Liver (tissue), 9 donors: Measurements from ENCODE around the gene RCVRN. TPM values are rescaled to one million over a fixed set of nuclear protein-coding genes. Genes with fewer than 3 reads are reported as not detected.

Experiments used
- DNase-seq: peaks from one replicate; pipeline ENCODE4 v3.0.0-alpha.2; 2017; ENCODE audit warnings: low spot score
- H3K27ac ChIP-seq, 2 donors: one replicate each; pipeline ENCODE4 v1.7.0; 2013; ENCODE audit warnings: inconsistent platforms in 2 of 2, low read length in 2 of 2, control low read depth in 1 of 2, low read depth in 1 of 2, mild to moderate bottlenecking in 1 of 2
- H3K27me3 ChIP-seq, 4 donors: one replicate each; pipeline versions ENCODE4 v1.6.1 to v1.7.0; 2013; ENCODE audit warnings: low read length in 3 of 4, inconsistent platforms in 1 of 4, mild to moderate bottlenecking in 1 of 4, moderate library complexity in 1 of 4; ENCODE audit not compliant: control insufficient read depth in 4 of 4, insufficient read depth in 4 of 4
- H3K36me3 ChIP-seq, 4 donors: one replicate each; pipeline versions ENCODE4 v1.6.1 to v1.7.0; 2013; ENCODE audit warnings: low read length in 3 of 4, mild to moderate bottlenecking in 3 of 4, low read depth in 1 of 4, moderate library complexity in 1 of 4; ENCODE audit not compliant: control insufficient read depth in 4 of 4, insufficient read depth in 3 of 4
- H3K4me1 ChIP-seq, 4 donors: one replicate each; pipeline versions ENCODE4 v1.6.1 to v1.7.0; 2013; ENCODE audit warnings: low read length in 3 of 4, mild to moderate bottlenecking in 3 of 4, moderate library complexity in 1 of 4; ENCODE audit not compliant: control insufficient read depth in 4 of 4, insufficient read depth in 4 of 4
- H3K4me3 ChIP-seq, 3 donors: one replicate each; pipeline versions ENCODE4 v1.6.1 to v1.7.0; 2013; ENCODE audit warnings: low read length in 3 of 3, control low read depth in 1 of 3, low read depth in 1 of 3, mild to moderate bottlenecking in 1 of 3
- H3K9ac ChIP-seq, 2 donors: one replicate each; pipeline ENCODE4 v1.7.0; 2013; ENCODE audit warnings: low read length in 2 of 2, mild to moderate bottlenecking in 2 of 2, moderate library complexity in 2 of 2, control low read depth in 1 of 2, low read depth in 1 of 2
- H3K9me3 ChIP-seq, 4 donors: one replicate each; pipeline versions ENCODE4 v1.6.1 to v1.7.0; 2013; ENCODE audit warnings: low read length in 3 of 4; ENCODE audit not compliant: control insufficient read depth in 4 of 4
- ATF3 ChIP-seq: IDR thresholded peaks from 2 replicates; pipeline ENCODE4 v1.6.1; 2016; ENCODE audit warnings: antibody characterized with exemption
- EGR1 ChIP-seq, 2 donors: IDR thresholded peaks; 2 replicates each; pipeline ENCODE4 v1.6.1; 2016 to 2018; ENCODE audit warnings: antibody characterized with exemption in 2 of 2, low read depth in 2 of 2
- FOXA1 ChIP-seq: IDR thresholded peaks from 2 replicates; pipeline ENCODE4 v1.6.1; 2016; ENCODE audit warnings: antibody characterized with exemption
- FOXA2 ChIP-seq: IDR thresholded peaks from 2 replicates; pipeline ENCODE4 v1.6.1; 2016; ENCODE audit warnings: antibody characterized with exemption
- GABPA ChIP-seq, 2 donors: IDR thresholded peaks in 1 of 2; conservative IDR thresholded peaks in 1 of 2; 2 replicates each; pipeline ENCODE4 v1.6.1; 2016; ENCODE audit warnings: antibody characterized with exemption in 2 of 2, mild to moderate bottlenecking in 1 of 2, moderate library complexity in 1 of 2
- HNF4A ChIP-seq, 2 donors: conservative IDR thresholded peaks; 2 replicates each; pipeline ENCODE4 v1.6.1; 2016; ENCODE audit warnings: antibody characterized with exemption in 2 of 2, mild to moderate bottlenecking in 2 of 2
- HNF4G ChIP-seq: IDR thresholded peaks from 2 replicates; pipeline ENCODE4 v1.6.1; 2016; ENCODE audit warnings: antibody characterized with exemption
- JUND ChIP-seq, 2 donors: IDR thresholded peaks; 2 replicates each; pipeline ENCODE4 v1.6.1; 2016; ENCODE audit warnings: antibody characterized with exemption in 2 of 2
- MAX ChIP-seq: IDR thresholded peaks from 2 replicates; pipeline ENCODE4 v1.6.1; 2016; ENCODE audit warnings: antibody characterized with exemption
- NR2F2 ChIP-seq: IDR thresholded peaks from 2 replicates; pipeline ENCODE4 v1.6.1; 2016; ENCODE audit warnings: antibody characterized with exemption
- RAD21 ChIP-seq, 2 donors: IDR thresholded peaks; 2 replicates each; pipeline ENCODE4 v1.6.1; 2016; ENCODE audit warnings: antibody characterized with exemption in 2 of 2, mild to moderate bottlenecking in 2 of 2
- REST ChIP-seq: IDR thresholded peaks from 2 replicates; pipeline ENCODE4 v1.6.1; 2016; ENCODE audit warnings: antibody characterized with exemption, mild to moderate bottlenecking
- RXRA ChIP-seq, 2 donors: IDR thresholded peaks; 2 replicates each; pipeline ENCODE4 v1.6.1; 2017 to 2018; ENCODE audit warnings: antibody characterized with exemption in 2 of 2, mild to moderate bottlenecking in 1 of 2
- SP1 ChIP-seq: IDR thresholded peaks from 2 replicates; pipeline ENCODE4 v1.6.1; 2018; ENCODE audit warnings: antibody characterized with exemption, mild to moderate bottlenecking
- TAF1 ChIP-seq: conservative IDR thresholded peaks from 2 replicates; pipeline ENCODE4 v1.6.1; 2016; ENCODE audit warnings: antibody characterized with exemption, mild to moderate bottlenecking
- YY1 ChIP-seq: IDR thresholded peaks from 2 replicates; pipeline ENCODE4 v1.6.1; 2016; ENCODE audit warnings: antibody characterized with exemption, mild to moderate bottlenecking
- ZBTB33 ChIP-seq: IDR thresholded peaks from 2 replicates; pipeline ENCODE4 v1.6.1; 2016; ENCODE audit warnings: antibody characterized with exemption
- WGBS: extraction: QIAGEN DNeasy Blood & Tissue Kit; methylation state at CpG from one replicate; pipeline ENCODE4 v1.1.7; 2013; 5-methylcytosine and 5-hydroxymethylcytosine counted together
- polyA plus RNA-seq, 2 donors: library from polyadenylated mRNA; stranded (reverse) in 1 of 2; unstranded in 1 of 2; fragments of 200-250 nt in 1 of 2; fragments of >200 nt in 1 of 2; fragmentation: Nextera tagmentation in 1 of 2; extraction: Ambion mirVana in 1 of 2; gene quantifications; one replicate each; pipeline versions ENCODE4 v1.2.1 to v1.2.3, GENCODE V29; 2013 to 2015
- total RNA-seq, 2 donors: library from RNA; depleted of rRNA; stranded (reverse); fragments of >200 nt; gene quantifications; one replicate each; pipeline ENCODE4 v1.2.3, GENCODE V29; 2014
- TF ChIP-seq, protein P1 (sequence below): fragments of 150-350 bp; IDR thresholded peaks from 2 replicates; pipeline ENCODE4 v1.5.1; 2017; ENCODE audit warnings: improper control_type of control experiment, low read depth, low read length; ENCODE audit not compliant: missing input control
- donor health status: healthy.
- donor health status: healthy.
- donor health status: healthy.
- donor health status: healthy.
- donor health status: healthy.

RCVRN gene
- total and polyA plus RNA-seq, 4 donors, result not detected

- TF ChIP-seq NR2F2, result no peak
- no peak for TF ChIP-seq RXRA (IDR thresholded peaks at IDR 0.05)
- no peak for TF ChIP-seq FOXA2
- no peak for TF ChIP-seq YY1
- no peak for TF ChIP-seq GABPA (IDR thresholded peaks at IDR 0.05 in 1 of 2, conservative IDR thresholded peaks at IDR 0.05 in 1 of 2)
- no peak for TF ChIP-seq HNF4G
- TF ChIP-seq, protein P1, sequence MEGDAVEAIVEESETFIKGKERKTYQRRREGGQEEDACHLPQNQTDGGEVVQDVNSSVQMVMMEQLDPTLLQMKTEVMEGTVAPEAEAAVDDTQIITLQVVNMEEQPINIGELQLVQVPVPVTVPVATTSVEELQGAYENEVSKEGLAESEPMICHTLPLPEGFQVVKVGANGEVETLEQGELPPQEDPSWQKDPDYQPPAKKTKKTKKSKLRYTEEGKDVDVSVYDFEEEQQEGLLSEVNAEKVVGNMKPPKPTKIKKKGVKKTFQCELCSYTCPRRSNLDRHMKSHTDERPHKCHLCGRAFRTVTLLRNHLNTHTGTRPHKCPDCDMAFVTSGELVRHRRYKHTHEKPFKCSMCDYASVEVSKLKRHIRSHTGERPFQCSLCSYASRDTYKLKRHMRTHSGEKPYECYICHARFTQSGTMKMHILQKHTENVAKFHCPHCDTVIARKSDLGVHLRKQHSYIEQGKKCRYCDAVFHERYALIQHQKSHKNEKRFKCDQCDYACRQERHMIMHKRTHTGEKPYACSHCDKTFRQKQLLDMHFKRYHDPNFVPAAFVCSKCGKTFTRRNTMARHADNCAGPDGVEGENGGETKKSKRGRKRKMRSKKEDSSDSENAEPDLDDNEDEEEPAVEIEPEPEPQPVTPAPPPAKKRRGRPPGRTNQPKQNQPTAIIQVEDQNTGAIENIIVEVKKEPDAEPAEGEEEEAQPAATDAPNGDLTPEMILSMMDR, result no peak
Measured at GRCh38 chr17:9895923-9896322, 9.1 kb downstream of the RCVRN start (continued).

DNA sequence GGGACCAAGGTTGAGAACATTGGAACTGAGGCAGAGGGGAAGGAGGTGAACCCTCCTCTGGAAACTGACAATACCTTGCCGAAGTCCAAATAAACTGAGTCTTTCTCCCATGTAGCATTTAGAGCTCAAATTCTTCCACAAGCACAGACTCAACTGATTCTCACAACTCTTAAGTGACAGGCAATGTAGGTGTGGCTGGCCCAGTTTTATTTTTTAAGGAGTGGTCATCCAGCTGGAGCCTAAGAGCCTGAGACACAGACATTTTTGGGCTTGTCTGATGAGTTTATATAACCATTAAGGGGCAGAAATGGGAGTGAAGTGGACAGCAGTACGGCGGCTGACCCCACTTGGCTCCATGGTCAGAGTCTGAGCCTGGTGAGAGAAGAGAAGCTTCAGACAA lies 10.8 kb downstream of the RCVRN start:
- H3K9ac ChIP-seq, result no peak overlapping the region
- TF ChIP-seq GABPA (IDR thresholded peaks at IDR 0.05 in 1 of 2, conservative IDR thresholded peaks at IDR 0.05 in 1 of 2), result no peak
- TF ChIP-seq SP1, result no peak
- TF ChIP-seq FOXA2, result no peak
- no peak for TF ChIP-seq FOXA1
- TF ChIP-seq EGR1 (IDR thresholded peaks at IDR 0.05; ENCODE audit: low read depth in 2 of 2), result no peak
- no peak for TF ChIP-seq TAF1
- no peak for TF ChIP-seq ATF3
- no peak for TF ChIP-seq YY1
- TF ChIP-seq NR2F2, result no peak
- TF ChIP-seq HNF4G, result no peak
- TF ChIP-seq HNF4A (conservative IDR thresholded peaks at IDR 0.05), result no peak
- no peaks in the 10 kb centered on the region for H3K9me3 ChIP-seq
- WGBS, result 86% methylated on average over 3 of the region's 3 CpGs
- no peaks in the 10 kb centered on the region for H3K27me3 ChIP-seq
- no peak for DNase-seq
- no peaks in the 10 kb centered on the region for H3K4me1 ChIP-seq
- H3K36me3 ChIP-seq, result no peaks in the 10 kb centered on the region
- H3K27ac ChIP-seq, result no peak overlapping the region
- H3K4me3 ChIP-seq, result no peak overlapping the region

GRCh38 chr17:9893411-9894012 lies 11.6 kb downstream of the RCVRN start:
- H3K4me1 ChIP-seq, result no peaks in the 10 kb centered on the region
- no peak overlapping the region for H3K27ac ChIP-seq
- DNase-seq, result no peak
- no peaks in the 10 kb centered on the region for H3K9me3 ChIP-seq
- TF ChIP-seq JUND (IDR thresholded peaks at IDR 0.05), result no peak
- no peak for TF ChIP-seq RAD21 (IDR thresholded peaks at IDR 0.05)
- no peak for TF ChIP-seq MAX
- no peak for TF ChIP-seq TAF1
- TF ChIP-seq NR2F2, result no peak
- no peak for TF ChIP-seq YY1
- TF ChIP-seq, protein P1, result no peak
- no peak for TF ChIP-seq REST
- TF ChIP-seq SP1, result no peak
- no peak for TF ChIP-seq HNF4G
- no peak for TF ChIP-seq RXRA (IDR thresholded peaks at IDR 0.05)
- TF ChIP-seq EGR1 (IDR thresholded peaks at IDR 0.05; ENCODE audit: low read depth in 2 of 2), result no peak
- TF ChIP-seq ZBTB33, result no peak
- TF ChIP-seq FOXA2, result no peak
- no peak for TF ChIP-seq HNF4A (conservative IDR thresholded peaks at IDR 0.05)
- TF ChIP-seq GABPA (IDR thresholded peaks at IDR 0.05 in 1 of 2, conservative IDR thresholded peaks at IDR 0.05 in 1 of 2), result no peak
- TF ChIP-seq FOXA1, result no peak
- TF ChIP-seq ATF3, result no peak
- H3K36me3 ChIP-seq, result no peaks in the 10 kb centered on the region
- 49% methylated on average over 3 of the region's 3 CpGs for WGBS
- H3K27me3 ChIP-seq, result no peaks in the 10 kb centered on the region
- H3K4me3 ChIP-seq, result no peak overlapping the region
- H3K9ac ChIP-seq, result no peak overlapping the region
